Gastroesophageal sphincter (tissue), 3 donors: ENCODE results near the gene ELOVL5.
"Not testable (repeated sequence)": the region's sequence is repeated elsewhere in the genome, so short reads cannot be mapped to it uniquely, and the experiment has no call there.

Experiments used
- CTCF ChIP-seq, 4 experiments: fragments of 200-600 bp in 2 of 4; fragments of 450-650 bp in 2 of 4; sonication (generic) in 1 of 4; IDR thresholded peaks; one replicate each; pipeline ENCODE4 v1.5.1; 2017 to 2019; ENCODE audit warnings: antibody characterized with exemption in 4 of 4, mild to moderate bottlenecking in 2 of 4, moderate library complexity in 2 of 4
- EP300 ChIP-seq: sonication (generic); formaldehyde crosslinking; IDR thresholded peaks from one replicate; pipeline ENCODE4 v1.6.1; 2017; ENCODE audit warnings: antibody characterized with exemption, mild to moderate bottlenecking
- POLR2A ChIP-seq, 2 donors: fragments of 450-650 bp; IDR thresholded peaks; one replicate each; pipeline ENCODE4 v1.6.1; 2017; ENCODE audit warnings: antibody characterized with exemption in 2 of 2, mild to moderate bottlenecking in 2 of 2, moderate library complexity in 1 of 2
- POLR2AphosphoS5 ChIP-seq: sonication (generic); formaldehyde crosslinking; IDR thresholded peaks from one replicate; pipeline ENCODE4 v1.6.1; 2017; ENCODE audit warnings: antibody characterized with exemption

GRCh38 chr6:53306217-53306616 is 42.5 kb downstream of the ELOVL5 start:
- TF ChIP-seq POLR2A (IDR thresholded peaks at IDR 0.05); CTCF (IDR thresholded peaks at IDR 0.05); POLR2AphosphoS5; EP300: not testable (repeated sequence)
